Memory B cell (primary cell): ENCODE measurements around the gene GNAL.
"Not testable (repeated sequence)": the region's sequence is repeated elsewhere in the genome, so short reads cannot be mapped to it uniquely, and the experiment has no call there.

Source experiments
- ATAC-seq: fragments of 150-1000 bp; cut with Tn5 transposase; 2 replicates; pipeline ENCODE4 v1.10.0; 2021; ENCODE audit warnings: low read depth, mild to moderate bottlenecking, moderate library complexity
- DNase-seq, 2 donors: peaks; one replicate each; pipeline ENCODE4 v3.0.0; 2022; ENCODE audit warnings: low spot score in 2 of 2
- H3K27ac Mint-ChIP-seq: one replicate; pipeline ENCODE4 v1.8.0; 2022; ENCODE audit warnings: mild to moderate bottlenecking, moderate library complexity, mixed read lengths
- H3K27me3 Mint-ChIP-seq: one replicate; pipeline ENCODE4 v1.8.0; 2022; ENCODE audit warnings: mixed read lengths
- H3K36me3 Mint-ChIP-seq: one replicate; pipeline ENCODE4 v1.8.0; 2022; ENCODE audit warnings: mild to moderate bottlenecking, mixed read lengths
- H3K4me1 Mint-ChIP-seq: one replicate; pipeline ENCODE4 v1.8.0; 2022; ENCODE audit warnings: mixed read lengths
- H3K4me3 Mint-ChIP-seq: one replicate; pipeline ENCODE4 v1.8.0; 2022; ENCODE audit warnings: mild to moderate bottlenecking, moderate library complexity, mixed read lengths
- H3K9me3 Mint-ChIP-seq: one replicate; pipeline ENCODE4 v1.8.0; 2022; ENCODE audit warnings: mixed read lengths

GNAL gene

DNA sequence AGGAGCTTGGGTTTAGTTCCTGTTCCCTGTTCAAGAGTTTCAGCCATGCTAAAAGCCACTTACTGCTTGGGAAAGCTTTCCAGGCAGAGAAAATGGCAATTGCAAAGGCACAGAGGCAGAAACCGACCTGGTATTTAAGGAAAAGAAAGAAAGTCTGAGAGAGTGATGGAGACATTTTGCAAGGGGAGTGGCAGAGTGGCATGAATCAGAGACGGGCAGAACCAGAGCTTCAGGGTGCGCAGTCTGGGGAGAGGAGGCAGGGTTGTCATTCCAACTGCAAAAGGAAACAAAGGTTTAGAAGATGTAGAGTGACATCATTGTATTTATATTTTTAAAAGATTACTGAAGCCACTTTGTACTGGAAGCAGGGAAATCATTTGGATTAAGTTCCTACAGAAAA is 14.9 kb upstream of the GNAL start:
- DNase-seq (no peak), ATAC-seq (no peak)
- Mint-ChIP-seq H3K9me3 (peaks cover 3% of the 10 kb centered on the region), H3K27ac (no peak overlapping the region), H3K27me3 (peaks cover 26% of the 10 kb centered on the region), H3K4me3 (no peak overlapping the region), H3K36me3 (no peaks in the 10 kb centered on the region), H3K4me1 (no peaks in the 10 kb centered on the region)

DNA sequence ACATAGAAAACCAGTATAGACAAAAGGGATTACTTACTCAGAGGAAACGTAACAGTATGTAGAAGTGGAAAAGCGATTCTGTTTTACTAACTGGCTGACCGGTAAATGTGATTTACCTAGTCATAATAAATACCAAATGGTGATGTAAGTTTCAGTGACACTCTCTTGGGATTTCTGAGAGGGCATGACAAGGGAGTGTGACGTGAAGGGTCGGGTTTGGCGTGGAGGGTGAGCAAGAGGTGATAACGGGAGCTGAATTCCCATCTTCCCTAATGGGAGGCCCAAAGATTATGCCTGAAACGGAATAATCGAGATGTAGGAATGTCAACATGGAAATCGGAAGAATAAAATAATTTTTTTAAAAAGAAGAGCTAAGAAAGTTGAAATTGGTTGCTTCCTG is 12.7 kb upstream of the GNAL start:
- H3K36me3 Mint-ChIP-seq = no peaks in the 10 kb centered on the region
- no peaks in the 10 kb centered on the region for H3K4me1 Mint-ChIP-seq
- ATAC-seq (no peak), DNase-seq (no peak)
- peaks cover 22% of the 10 kb centered on the region for H3K27me3 Mint-ChIP-seq
- H3K27ac Mint-ChIP-seq = no peak overlapping the region
- H3K9me3 Mint-ChIP-seq = peaks cover 3% of the 10 kb centered on the region
- no peak overlapping the region for H3K4me3 Mint-ChIP-seq

DNA sequence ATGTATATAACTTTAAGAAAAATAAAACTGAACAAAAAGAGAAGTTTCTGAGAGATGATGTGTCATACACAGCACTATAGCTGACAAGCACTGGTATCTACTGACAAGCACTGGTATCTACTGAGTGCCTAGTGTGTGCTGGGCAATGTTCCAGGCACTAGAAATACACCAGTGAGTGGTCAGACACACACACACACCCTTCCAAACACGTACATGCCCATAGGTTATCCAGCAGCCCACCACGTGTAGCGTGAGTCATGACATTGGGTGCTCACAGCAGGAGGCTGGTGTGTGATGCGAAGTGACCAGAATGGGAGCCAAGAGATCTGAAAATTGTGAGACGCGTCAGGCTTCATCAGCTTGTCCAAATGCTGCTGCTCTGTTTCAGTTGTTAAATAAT is 12.2 kb upstream of the GNAL start:
- Mint-ChIP-seq H3K4me3 (no peak overlapping the region), H3K36me3 (no peaks in the 10 kb centered on the region), H3K9me3 (peaks cover 3% of the 10 kb centered on the region), H3K27ac (no peak overlapping the region), H3K27me3 (peaks cover 21% of the 10 kb centered on the region), H3K4me1 (no peaks in the 10 kb centered on the region)
- ATAC-seq = no peak
- DNase-seq = no peak

DNA sequence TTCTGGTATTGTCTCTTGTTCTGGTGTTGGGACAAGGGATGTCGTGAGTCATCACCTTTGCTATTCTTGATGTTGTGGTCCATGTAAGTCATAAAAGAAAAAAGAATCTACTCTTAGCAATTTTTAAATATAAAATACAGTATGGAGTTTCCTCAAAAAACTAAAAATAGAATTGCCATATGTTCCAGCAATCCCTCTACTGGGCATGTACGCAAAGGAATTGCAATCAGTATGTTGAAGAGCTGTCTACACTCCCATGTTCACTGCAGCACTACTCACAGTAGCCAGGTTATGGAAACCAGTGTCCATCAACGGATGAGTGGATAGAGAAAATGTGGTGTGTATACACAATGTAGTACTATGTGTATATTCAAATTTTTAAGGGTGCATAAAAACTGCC is 10.9 kb upstream of the GNAL start:
- ATAC-seq (no peak), DNase-seq (no peak)
- H3K4me3 Mint-ChIP-seq = no peak overlapping the region
- peaks cover 6% of the 10 kb centered on the region for H3K9me3 Mint-ChIP-seq
- no peaks in the 10 kb centered on the region for H3K4me1 Mint-ChIP-seq
- peaks cover 18% of the 10 kb centered on the region for H3K27me3 Mint-ChIP-seq
- H3K27ac Mint-ChIP-seq = no peak overlapping the region
- no peaks in the 10 kb centered on the region for H3K36me3 Mint-ChIP-seq

DNA sequence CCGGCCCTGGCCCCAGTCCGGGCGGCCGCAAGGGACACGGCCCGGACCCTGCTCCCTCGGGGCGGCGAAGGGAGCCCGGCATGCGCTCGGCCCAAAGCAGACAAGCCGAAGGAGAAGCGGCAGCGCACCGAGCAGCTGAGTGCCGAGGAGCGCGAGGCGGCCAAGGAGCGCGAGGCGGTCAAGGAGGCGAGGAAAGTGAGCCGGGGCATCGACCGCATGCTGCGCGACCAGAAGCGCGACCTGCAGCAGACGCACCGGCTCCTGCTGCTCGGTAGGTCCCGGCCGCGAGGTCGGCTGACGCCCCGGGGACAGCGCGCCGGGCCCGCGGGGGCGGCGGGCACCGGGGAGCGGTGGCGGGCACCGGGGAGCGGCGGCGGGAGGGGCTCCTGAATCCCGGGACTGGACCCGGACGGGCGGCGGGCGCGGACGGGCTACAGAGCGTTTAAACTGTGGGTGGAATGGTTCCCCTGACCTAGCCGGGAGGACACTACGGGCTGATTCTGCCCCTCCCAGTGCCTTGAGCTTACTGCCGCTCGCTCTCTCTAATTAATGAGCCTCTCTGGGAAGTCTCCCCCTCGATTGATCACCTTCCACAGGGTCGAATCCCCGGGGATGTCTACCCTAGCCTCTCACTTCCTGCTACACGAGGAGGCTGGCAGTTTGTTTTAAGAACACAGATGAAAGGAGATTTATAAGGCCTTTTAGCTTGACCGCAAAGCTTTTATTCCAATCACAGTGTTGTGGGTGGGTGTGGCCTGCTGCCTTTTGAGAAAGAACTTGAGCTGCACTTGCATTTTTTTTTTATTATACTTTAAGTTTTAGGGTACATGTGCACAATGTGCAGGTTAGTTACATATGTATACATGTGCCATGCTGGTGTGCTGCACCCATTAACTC is 853 bp downstream of the GNAL start:
- H3K36me3 Mint-ChIP-seq = no peaks in the 10 kb centered on the region
- DNase-seq (peak in 1 of 2 donors; percentile 30), ATAC-seq (peak; percentile 32)
- peaks cover 7% of the 10 kb centered on the region for H3K9me3 Mint-ChIP-seq
- peaks cover 15% of the 10 kb centered on the region for H3K27me3 Mint-ChIP-seq
- no peak overlapping the region for H3K27ac Mint-ChIP-seq
- peak overlapping the region; percentile 71 for H3K4me3 Mint-ChIP-seq
- peaks cover 8% of the 10 kb centered on the region for H3K4me1 Mint-ChIP-seq

DNA sequence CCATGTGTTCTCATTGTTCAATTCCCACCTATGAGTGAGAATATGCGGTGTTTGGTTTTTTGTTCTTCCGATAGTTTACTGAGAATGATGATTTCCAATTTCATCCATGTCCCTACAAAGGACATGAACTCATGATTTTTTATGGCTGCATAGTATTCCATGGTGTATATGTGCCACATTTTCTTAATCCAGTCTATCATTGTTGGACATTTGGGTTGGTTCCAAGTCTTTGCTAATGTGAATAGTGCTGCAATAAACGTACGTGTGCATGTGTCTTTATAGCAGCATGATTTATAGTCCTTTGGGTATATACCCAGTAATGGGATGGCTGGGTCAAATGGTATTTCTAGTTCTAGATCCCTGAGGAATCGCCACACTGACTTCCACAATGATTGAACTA is 1.6 kb downstream of the GNAL start:
- DNase-seq, ATAC-seq, H3K27ac Mint-ChIP-seq, H3K4me1 Mint-ChIP-seq, H3K9me3 Mint-ChIP-seq, H3K36me3 Mint-ChIP-seq: not testable (repeated sequence)
- H3K4me3 Mint-ChIP-seq = peak overlapping the region; percentile 11
- H3K27me3 Mint-ChIP-seq = peaks cover 15% of the 10 kb centered on the region

DNA sequence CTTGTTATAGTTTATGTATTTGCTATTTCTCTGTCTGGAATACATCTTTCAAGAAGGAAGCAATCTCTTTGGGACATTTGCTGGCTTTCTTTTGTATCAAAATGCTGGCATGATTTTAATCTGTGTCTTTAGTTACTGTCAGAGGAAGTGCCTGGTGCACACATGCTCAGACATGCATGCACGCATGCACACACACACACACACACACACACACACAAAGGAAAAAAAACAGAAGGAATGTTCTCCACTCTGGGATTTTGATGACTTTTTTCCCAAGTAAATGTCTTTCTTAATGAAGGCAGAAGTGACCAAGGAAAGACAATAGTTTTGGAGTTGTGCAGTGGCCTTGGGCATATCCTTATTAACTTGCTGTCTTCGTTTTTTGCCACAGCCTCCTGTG is 6.7 kb downstream of the GNAL start:
- no peak for DNase-seq
- Mint-ChIP-seq H3K4me3 (no peak overlapping the region), H3K4me1 (no peaks in the 10 kb centered on the region), H3K27me3 (peaks cover 15% of the 10 kb centered on the region), H3K9me3 (no peaks in the 10 kb centered on the region), H3K36me3 (peaks cover 2% of the 10 kb centered on the region), H3K27ac (no peak overlapping the region)
- ATAC-seq = no peak

DNA sequence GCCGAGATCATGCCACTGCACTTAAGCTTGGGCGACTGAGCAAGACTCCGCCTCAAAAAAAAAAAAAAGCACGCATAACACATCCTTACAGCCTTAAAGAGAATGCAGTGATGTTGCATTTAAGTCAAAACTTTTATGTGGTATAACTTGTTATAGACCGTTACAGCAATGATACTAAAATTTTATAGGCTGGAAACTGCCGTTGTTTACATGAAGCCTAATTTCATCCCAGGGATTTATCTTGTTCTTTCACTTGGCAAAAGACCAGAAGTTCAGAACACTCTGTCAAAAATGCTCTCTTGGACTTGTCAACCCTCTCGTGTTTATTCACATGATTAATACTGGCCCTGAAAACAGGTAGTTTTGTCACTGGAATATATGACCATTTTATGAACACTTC is 7.4 kb downstream of the GNAL start:
- Mint-ChIP-seq H3K27ac (no peak overlapping the region), H3K36me3 (peaks cover 2% of the 10 kb centered on the region), H3K27me3 (peaks cover 14% of the 10 kb centered on the region), H3K4me1 (no peaks in the 10 kb centered on the region), H3K4me3 (no peak overlapping the region), H3K9me3 (no peaks in the 10 kb centered on the region)
- DNase-seq = no peak
- ATAC-seq = no peak

DNA sequence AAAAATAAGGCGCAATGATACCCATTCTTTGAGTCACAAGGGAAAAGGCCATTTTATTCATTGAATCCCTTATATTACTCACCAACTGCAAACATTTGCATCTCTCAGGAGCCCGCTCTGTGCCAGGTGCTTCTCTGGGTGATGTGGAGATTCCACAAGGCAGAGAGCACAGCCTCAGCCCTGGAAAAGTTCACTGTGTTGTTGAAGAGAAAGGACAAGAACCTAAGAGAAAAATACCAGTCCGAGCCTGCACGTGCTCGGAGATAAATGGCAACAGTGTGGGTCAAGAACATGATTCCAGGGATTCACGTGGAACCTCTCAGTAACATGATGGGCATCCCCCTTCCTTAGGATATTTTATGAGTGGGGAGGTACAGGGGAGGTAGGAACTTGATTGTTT is 11.8 kb downstream of the GNAL start:
- ATAC-seq (no peak), DNase-seq (no peak)
- H3K4me1 Mint-ChIP-seq = no peaks in the 10 kb centered on the region
- no peak overlapping the region for H3K27ac Mint-ChIP-seq
- no peak overlapping the region for H3K4me3 Mint-ChIP-seq
- H3K9me3 Mint-ChIP-seq = no peaks in the 10 kb centered on the region
- H3K27me3 Mint-ChIP-seq = peaks cover 6% of the 10 kb centered on the region
- peaks cover 2% of the 10 kb centered on the region for H3K36me3 Mint-ChIP-seq

DNA sequence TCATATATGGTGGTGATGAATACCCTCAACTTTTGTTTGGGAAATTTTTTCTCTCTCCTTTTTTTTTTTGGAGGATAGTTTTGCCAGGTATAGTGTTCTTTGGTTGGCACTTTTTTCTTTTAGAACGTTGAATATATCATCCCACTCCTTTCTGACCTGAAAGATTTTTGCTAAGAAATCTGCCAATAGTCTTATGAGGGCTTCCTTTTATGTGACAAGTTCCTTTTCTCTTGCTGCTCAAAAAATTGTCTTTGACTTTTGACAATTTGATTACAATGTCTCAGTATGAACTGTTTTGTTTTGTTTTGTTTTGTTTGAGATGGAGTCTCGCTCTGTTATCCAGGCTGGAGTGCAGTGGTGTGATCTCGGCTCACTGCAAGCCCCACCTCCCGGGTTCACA is 21.5 kb downstream of the GNAL start:
- peaks cover 20% of the 10 kb centered on the region for H3K27me3 Mint-ChIP-seq
- H3K4me1 Mint-ChIP-seq = no peaks in the 10 kb centered on the region
- no peak overlapping the region for H3K27ac Mint-ChIP-seq
- H3K9me3 Mint-ChIP-seq = peaks cover 11% of the 10 kb centered on the region
- H3K4me3 Mint-ChIP-seq = no peak overlapping the region
- ATAC-seq = no peak
- DNase-seq = no peak
- H3K36me3 Mint-ChIP-seq = no peaks in the 10 kb centered on the region

DNA sequence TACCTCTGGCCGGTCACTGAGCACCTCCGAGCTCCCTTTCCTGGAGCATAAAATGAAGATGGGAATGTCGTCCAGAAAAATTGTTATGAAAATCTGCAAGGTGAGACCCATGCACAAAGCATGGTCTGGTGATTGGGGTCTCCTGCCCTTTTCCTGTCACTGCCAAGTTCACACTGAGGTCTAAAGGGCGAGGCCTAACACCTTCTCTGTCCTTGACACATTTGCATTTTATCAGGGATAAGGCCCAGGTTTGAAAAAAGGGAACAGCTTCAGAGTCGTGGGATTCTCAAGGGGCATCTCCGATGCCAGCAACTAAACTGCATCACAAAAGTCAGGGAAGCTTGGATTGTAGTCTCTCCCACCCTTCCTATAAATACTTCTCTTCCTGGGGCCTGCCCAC is 24.7 kb downstream of the GNAL start:
- Mint-ChIP-seq H3K4me1 (no peaks in the 10 kb centered on the region), H3K9me3 (peaks cover 13% of the 10 kb centered on the region), H3K4me3 (no peak overlapping the region), H3K27me3 (peaks cover 22% of the 10 kb centered on the region), H3K36me3 (no peaks in the 10 kb centered on the region), H3K27ac (no peak overlapping the region)
- no peak for ATAC-seq
- DNase-seq = no peak

DNA sequence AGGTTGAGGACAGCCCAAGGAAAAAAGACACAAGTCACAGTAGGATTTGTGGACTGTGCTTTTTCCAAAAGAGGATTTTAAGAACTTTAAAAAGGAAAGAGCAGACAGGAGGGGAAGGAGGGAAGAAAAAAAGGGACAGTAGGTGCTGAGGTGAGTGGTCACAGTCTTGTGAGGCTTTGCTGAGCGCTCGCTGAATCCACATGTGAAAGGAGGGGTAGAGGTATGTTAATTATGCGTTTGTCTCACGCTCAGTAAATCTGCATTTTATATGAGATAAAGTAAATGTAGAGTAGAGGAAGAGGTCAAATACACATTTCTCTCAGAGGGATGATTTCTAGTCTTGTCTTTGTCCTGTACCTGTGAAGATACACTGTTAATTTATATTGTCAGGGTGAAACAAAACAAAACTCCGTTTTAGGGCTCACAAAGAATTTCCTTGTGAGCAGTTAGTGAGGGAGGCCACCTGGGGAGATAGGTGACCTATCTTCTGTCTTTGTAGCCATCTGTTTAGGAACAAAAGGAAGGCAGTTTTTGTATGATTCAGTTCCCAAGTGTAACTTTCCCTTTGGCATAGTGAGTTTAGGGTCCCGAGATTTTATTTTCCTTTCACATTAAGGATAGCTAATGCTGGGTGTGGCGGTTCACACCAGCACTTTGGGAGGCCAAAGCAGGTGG is 25.3 kb downstream of the GNAL start:
- H3K4me1 Mint-ChIP-seq = peaks cover under 1% of the 10 kb centered on the region
- H3K9me3 Mint-ChIP-seq = peaks cover 10% of the 10 kb centered on the region
- ATAC-seq = no peak
- no peak overlapping the region for H3K4me3 Mint-ChIP-seq
- H3K27ac Mint-ChIP-seq = no peak overlapping the region
- peaks cover 19% of the 10 kb centered on the region for H3K27me3 Mint-ChIP-seq
- H3K36me3 Mint-ChIP-seq = no peaks in the 10 kb centered on the region
- DNase-seq = no peak

DNA sequence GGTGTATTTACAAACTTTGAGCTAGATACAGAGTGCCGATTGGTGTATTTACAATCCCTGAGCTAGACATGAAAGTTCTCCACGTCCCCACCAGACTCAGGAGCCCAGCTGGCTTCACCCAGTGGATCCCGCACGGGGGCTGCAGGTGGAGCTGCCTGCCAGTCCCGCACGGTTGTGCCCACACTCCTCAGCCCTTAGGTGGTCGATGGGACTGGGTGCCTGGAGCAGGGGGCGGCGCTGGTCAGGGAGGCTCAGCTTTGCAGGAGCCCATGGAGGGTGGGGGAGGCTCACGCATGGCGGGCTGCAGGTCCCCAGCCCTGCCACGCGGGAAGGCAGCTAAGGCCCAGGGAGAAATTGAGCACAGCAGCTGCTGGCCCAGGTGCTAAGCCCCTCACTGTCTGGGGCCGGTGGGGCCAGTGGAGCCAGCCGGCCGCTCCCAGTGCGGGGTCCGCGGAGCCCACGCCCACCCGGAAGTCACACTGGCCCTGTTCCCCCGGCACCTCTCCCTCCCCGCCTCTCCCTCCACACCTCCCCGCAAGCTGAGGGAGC is 27.8 kb downstream of the GNAL start:
- H3K9me3 Mint-ChIP-seq, DNase-seq, H3K4me1 Mint-ChIP-seq, H3K27ac Mint-ChIP-seq, H3K4me3 Mint-ChIP-seq, H3K36me3 Mint-ChIP-seq, ATAC-seq: not testable (repeated sequence)
- peaks cover 15% of the 10 kb centered on the region for H3K27me3 Mint-ChIP-seq

DNA sequence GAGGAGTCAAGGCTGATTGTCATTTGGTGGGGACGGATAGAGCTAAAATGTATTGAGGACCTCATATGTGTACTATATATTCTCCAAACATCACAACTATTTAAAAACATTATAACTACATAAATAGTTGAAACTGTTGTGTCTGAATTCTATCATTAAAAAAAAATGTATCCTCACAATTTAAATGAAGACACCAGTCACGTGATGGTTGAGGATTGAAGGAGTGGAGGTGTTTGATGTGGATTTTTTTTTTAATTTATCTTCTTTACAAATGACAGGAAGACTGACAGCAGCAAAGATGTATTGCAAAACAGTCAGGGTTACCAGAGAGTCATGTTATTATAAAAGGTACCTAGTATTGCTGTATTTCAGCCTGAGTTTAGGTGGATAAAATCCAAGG is 30.0 kb downstream of the GNAL start:
- DNase-seq (no peak), ATAC-seq (no peak)
- Mint-ChIP-seq H3K9me3 (peaks cover 3% of the 10 kb centered on the region), H3K4me3 (no peak overlapping the region), H3K4me1 (peaks cover 4% of the 10 kb centered on the region), H3K27ac (no peak overlapping the region), H3K27me3 (peaks cover 8% of the 10 kb centered on the region), H3K36me3 (no peaks in the 10 kb centered on the region)
